SH-SY5Y (cell line): Measurements from ENCODE around the gene C12orf60.

ENCODE experiments used
- GATA2 ChIP-seq: IDR thresholded peaks from 2 replicates; pipeline ENCODE4 v1.6.1; 2011; ENCODE audit warnings: mild to moderate bottlenecking, low read depth, low read length
- GATA3 ChIP-seq: IDR thresholded peaks from 2 replicates; pipeline ENCODE4 v1.6.1; 2011; ENCODE audit warnings: low read depth, mild to moderate bottlenecking, low read length, moderate library complexity

- TF ChIP-seq GATA2, result no peak
- no peak for TF ChIP-seq GATA3
Observed at GRCh38 chr12:14833336-14833735, 29.9 kb downstream of the C12orf60 start.
